Fibroblast of lung (primary cell): ENCODE data around the gene C22orf15. TPM values are rescaled to one million over a fixed set of nuclear protein-coding genes. Genes with fewer than 3 reads are reported as not detected.
"Not testable (repeated sequence)": the region's sequence is repeated elsewhere in the genome, so short reads cannot be mapped to it uniquely, and the experiment has no call there.

Source experiments
- DNase-seq, 2 donors: peaks; one replicate each; pipeline versions ENCODE4 v3.0.0 to v3.0.0-alpha.2; 2010; ENCODE audit warnings: low read depth in 2 of 2
- H2AFZ ChIP-seq: 2 replicates; pipeline ENCODE4 v1.5.1; 2012; ENCODE audit warnings: low read length, control low read depth, inconsistent platforms
- H3K27ac ChIP-seq: 2 replicates; pipeline ENCODE4 v1.5.1; 2011; ENCODE audit warnings: low read length, control low read depth; ENCODE audit not compliant: insufficient read depth
- H3K27me3 ChIP-seq: 2 replicates; pipeline ENCODE4 v1.5.1; 2011; ENCODE audit warnings: mild to moderate bottlenecking, low read length; ENCODE audit not compliant: control insufficient read depth, insufficient read depth
- H3K36me3 ChIP-seq: 2 replicates; pipeline ENCODE4 v1.5.1; 2011; ENCODE audit warnings: low read length; ENCODE audit not compliant: control insufficient read depth, insufficient read depth
- H3K4me1 ChIP-seq: 2 replicates; pipeline ENCODE4 v1.5.1; 2011; ENCODE audit warnings: low read length; ENCODE audit not compliant: control insufficient read depth, insufficient read depth; ENCODE audit errors: extremely low read depth
- H3K4me2 ChIP-seq: 2 replicates; pipeline ENCODE4 v1.5.1; 2011; ENCODE audit warnings: low read length, control low read depth; ENCODE audit not compliant: insufficient read depth; ENCODE audit errors: extremely low read depth
- H3K4me3 ChIP-seq, 4 experiments: fragments of 200-600 bp in 1 of 4; sonication (generic) in 1 of 4; replicated peaks in 1 of 4; 2 replicates each; pipeline ENCODE4 v1.5.1; 2011 to 2016; ENCODE audit warnings: low read length in 4 of 4, low read depth in 3 of 4, mild to moderate bottlenecking in 3 of 4, control low read depth in 2 of 4, inconsistent platforms in 1 of 4, mixed read lengths in 1 of 4; ENCODE audit not compliant: insufficient read depth in 1 of 4; ENCODE audit errors: control extremely low read depth in 1 of 4
- H3K79me2 ChIP-seq: 2 replicates; pipeline ENCODE4 v1.5.1; 2012; ENCODE audit warnings: mild to moderate bottlenecking, low read length, inconsistent platforms; ENCODE audit not compliant: control insufficient read depth, insufficient read depth
- H3K9ac ChIP-seq: 2 replicates; pipeline ENCODE4 v1.5.1; 2011; ENCODE audit warnings: mild to moderate bottlenecking, low read length, control low read depth; ENCODE audit not compliant: insufficient read depth
- H3K9me3 ChIP-seq: 2 replicates; pipeline ENCODE4 v1.5.1; 2012; ENCODE audit warnings: low read depth, low read length; ENCODE audit not compliant: control insufficient read depth, insufficient read depth
- H4K20me1 ChIP-seq: 2 replicates; pipeline ENCODE4 v1.5.1; 2011; ENCODE audit warnings: low read length; ENCODE audit not compliant: control insufficient read depth, insufficient read depth; ENCODE audit errors: extremely low read depth
- EZH2 ChIP-seq: IDR thresholded peaks from 2 replicates; pipeline ENCODE4 v1.5.1; 2012; ENCODE audit warnings: low read length, control low read depth, mild to moderate bottlenecking; ENCODE audit errors: missing control alignments
- polyA plus RNA-seq, 2 donors: library from polyadenylated mRNA; depleted of rRNA in 1 of 2; stranded (reverse) in 1 of 2; unstranded in 1 of 2; fragments of >200 nt; gene quantifications; 2 replicates each; pipeline ENCODE4 v1.2.1, GENCODE V29; 2011 to 2012; ENCODE audit warnings: missing spikeins in 1 of 2
- total RNA-seq: library from RNA; depleted of rRNA; stranded (reverse); fragments of >200 nt; gene quantifications from 2 replicates; pipeline ENCODE4 v1.2.1, GENCODE V29; 2014
- TF ChIP-seq, protein P1 (sequence below), 2 donors: IDR thresholded peaks in 1 of 2; conservative IDR thresholded peaks in 1 of 2; 1 replicate in 1 of 2; 2 replicates in 1 of 2; pipeline ENCODE4 v1.5.1; 2011 to 2012; ENCODE audit warnings: low read length in 2 of 2, control low read depth in 1 of 2, inconsistent platforms in 1 of 2, low read depth in 1 of 2, mild to moderate bottlenecking in 1 of 2

The C22orf15 gene
- total and polyA plus RNA-seq, 2 donors (not counting 1 experiment from before 2014, with no cell fraction given) = 1.4 to 2.5 TPM

GRCh38 chr22:23722160-23722559, 40.6 kb upstream of the C22orf15 start:
- Histone ChIP-seq H3K4me1 (no peaks in the 10 kb centered on the region), H3K27ac (no peak overlapping the region)
- no peak for TF ChIP-seq EZH2
- TF ChIP-seq, protein P1, sequence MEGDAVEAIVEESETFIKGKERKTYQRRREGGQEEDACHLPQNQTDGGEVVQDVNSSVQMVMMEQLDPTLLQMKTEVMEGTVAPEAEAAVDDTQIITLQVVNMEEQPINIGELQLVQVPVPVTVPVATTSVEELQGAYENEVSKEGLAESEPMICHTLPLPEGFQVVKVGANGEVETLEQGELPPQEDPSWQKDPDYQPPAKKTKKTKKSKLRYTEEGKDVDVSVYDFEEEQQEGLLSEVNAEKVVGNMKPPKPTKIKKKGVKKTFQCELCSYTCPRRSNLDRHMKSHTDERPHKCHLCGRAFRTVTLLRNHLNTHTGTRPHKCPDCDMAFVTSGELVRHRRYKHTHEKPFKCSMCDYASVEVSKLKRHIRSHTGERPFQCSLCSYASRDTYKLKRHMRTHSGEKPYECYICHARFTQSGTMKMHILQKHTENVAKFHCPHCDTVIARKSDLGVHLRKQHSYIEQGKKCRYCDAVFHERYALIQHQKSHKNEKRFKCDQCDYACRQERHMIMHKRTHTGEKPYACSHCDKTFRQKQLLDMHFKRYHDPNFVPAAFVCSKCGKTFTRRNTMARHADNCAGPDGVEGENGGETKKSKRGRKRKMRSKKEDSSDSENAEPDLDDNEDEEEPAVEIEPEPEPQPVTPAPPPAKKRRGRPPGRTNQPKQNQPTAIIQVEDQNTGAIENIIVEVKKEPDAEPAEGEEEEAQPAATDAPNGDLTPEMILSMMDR (conservative IDR thresholded peaks at IDR 0.05 in 1 of 2, IDR thresholded peaks at IDR 0.05 in 1 of 2; ENCODE audit: low read depth in 1 of 2, low read length in 2 of 2) = no peak

GRCh38 chr22:23722724-23723123, 40.1 kb upstream of the C22orf15 start:
- Histone ChIP-seq H4K20me1 (no peaks in the 10 kb centered on the region), H3K27me3 (no peaks in the 10 kb centered on the region), H3K4me1 (no peaks in the 10 kb centered on the region), H3K79me2 (no peaks in the 10 kb centered on the region), H3K4me3 (no peak overlapping the region), H3K9ac (no peak overlapping the region), H3K36me3 (no peaks in the 10 kb centered on the region), H3K4me2 (no peak overlapping the region), H2AFZ (no peak overlapping the region), H3K9me3 (no peaks in the 10 kb centered on the region), H3K27ac (no peak overlapping the region)
- TF ChIP-seq, protein P1 (conservative IDR thresholded peaks at IDR 0.05 in 1 of 2, IDR thresholded peaks at IDR 0.05 in 1 of 2; ENCODE audit: low read depth in 1 of 2, low read length in 2 of 2) = no peak
- no peak for TF ChIP-seq EZH2
- no peak for DNase-seq

More at GRCh38 chr22:23722160-23722559, 40.6 kb upstream of the C22orf15 start:
- no peaks in the 10 kb centered on the region for H3K27me3 ChIP-seq
- H4K20me1 ChIP-seq = no peaks in the 10 kb centered on the region
- no peak overlapping the region for H2AFZ ChIP-seq
- no peak overlapping the region for H3K4me2 ChIP-seq
- H3K9me3 ChIP-seq = no peaks in the 10 kb centered on the region
- H3K79me2 ChIP-seq = no peaks in the 10 kb centered on the region
- H3K36me3 ChIP-seq = no peaks in the 10 kb centered on the region
- no peak overlapping the region for H3K4me3 ChIP-seq
- H3K9ac ChIP-seq = no peak overlapping the region
- DNase-seq = no peak

DNA sequence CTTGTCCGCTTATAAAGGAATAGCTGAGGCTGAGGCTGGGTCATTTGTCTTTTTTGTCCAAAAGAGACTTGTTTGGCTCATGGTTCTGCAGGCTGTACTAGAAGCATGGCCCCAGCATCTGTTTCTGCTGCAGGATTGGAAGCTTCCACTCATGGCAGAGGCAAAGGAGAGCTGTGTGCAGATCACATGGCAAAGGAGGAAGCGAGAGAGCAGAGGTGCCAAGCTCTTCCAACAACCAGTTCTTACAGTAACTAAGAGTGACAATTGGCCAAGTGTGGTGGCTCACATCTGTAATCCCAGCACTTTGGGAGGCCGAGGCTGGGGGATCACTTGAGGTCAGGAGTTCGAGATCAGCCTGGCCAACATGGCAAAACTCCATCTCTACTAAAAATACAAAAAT, 34.7 kb upstream of the C22orf15 start:
- not testable (repeated sequence) for H3K27me3 ChIP-seq, H4K20me1 ChIP-seq, H3K79me2 ChIP-seq, DNase-seq, H3K4me3 ChIP-seq, H3K36me3 ChIP-seq, H3K27ac ChIP-seq, H3K9ac ChIP-seq, H2AFZ ChIP-seq, H3K4me1 ChIP-seq, H3K9me3 ChIP-seq, H3K4me2 ChIP-seq
